GM19351 (cell line): ENCODE measurements around the gene ITGB1.

Source experiments
- ATAC-seq: cut with Tn5 transposase; IDR thresholded peaks from one replicate; pipeline ENCODE4 v1.9.1; 2021; ENCODE audit warnings: mild to moderate bottlenecking, moderate library complexity; ENCODE audit not compliant: unreplicated experiment

Gene ITGB1

GRCh38 chr10:32955790-32956189 lies 2.2 kb downstream of the ITGB1 start:
- no peak for ATAC-seq

DNA sequence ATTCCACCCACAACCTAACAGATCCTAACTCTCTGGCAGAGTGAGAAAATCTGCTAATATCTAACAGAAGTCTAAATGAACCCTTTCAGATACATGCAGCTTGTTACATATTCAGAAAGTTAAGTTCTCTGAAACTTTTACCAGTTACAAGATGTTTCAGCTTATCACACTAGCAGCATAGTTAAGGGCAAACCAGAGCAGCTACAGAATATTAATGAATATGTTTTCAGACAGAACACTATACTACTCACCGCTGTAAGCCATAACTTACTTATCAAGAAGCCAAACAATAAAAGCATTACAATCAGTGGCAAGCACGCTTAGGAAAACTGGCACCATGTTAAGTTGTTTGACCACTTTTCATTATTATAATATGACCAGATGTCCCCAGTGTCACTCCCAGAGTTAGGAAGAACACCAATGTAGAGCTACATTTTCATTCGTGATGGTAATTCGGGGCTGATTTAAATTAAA lies 2.7 kb downstream of the ITGB1 start:
- no peak for ATAC-seq

- ATAC-seq, result no peak
Observed at GRCh38 chr10:32954545-32955298, 3.3 kb downstream of the ITGB1 start.

DNA sequence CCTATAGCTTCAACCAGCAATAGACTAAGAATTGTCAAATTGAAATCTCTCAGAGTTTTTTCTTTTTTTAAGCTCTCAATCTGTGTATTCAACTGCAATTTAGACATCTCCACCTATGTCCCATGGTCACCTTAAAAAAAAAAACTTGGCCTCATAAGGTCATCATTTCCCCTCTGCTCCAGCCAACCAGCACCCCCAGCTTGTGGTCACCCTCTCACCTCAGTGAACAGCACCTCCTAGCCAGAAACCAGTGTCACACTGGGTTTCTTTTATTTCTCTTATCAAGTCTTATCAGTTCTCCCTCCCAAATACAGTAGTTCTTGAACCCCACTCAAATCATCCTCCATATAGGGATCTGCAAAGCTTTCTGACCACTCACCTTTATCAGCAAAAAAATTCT lies 4.0 kb downstream of the ITGB1 start:
- ATAC-seq, result no peak

DNA sequence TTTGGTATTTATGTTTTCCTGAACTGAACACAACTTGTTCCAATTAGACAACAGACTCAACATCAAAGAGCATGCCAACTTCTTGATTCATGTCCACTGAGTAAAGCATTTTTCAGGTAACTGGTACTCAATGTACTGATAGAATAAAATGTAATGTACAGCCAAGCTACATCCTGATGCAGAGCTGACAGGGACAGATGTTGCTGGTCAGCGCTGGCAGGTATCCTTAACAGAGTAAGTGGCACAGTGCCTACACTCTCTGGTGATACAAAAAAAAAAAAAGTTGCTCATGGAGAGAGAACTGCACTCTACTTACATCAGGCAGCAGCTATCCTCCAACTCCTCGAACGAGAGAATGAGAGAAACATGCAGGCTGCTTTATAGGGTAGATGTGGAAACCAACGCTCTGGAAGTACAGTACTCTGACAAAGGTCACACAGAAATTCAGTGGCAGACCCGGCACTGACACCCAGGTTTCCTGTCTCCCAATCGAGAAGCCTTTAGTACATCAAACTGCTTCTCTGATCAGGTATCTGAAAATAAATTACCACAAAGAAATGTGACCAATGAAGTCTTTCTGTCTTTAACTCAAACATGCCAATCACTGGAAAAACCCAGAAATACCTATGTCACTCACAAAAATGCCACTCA lies 4.6 kb downstream of the ITGB1 start:
- no peak for ATAC-seq

- no peak for ATAC-seq
Observed at GRCh38 chr10:32952541-32953276, 5.3 kb downstream of the ITGB1 start.

DNA sequence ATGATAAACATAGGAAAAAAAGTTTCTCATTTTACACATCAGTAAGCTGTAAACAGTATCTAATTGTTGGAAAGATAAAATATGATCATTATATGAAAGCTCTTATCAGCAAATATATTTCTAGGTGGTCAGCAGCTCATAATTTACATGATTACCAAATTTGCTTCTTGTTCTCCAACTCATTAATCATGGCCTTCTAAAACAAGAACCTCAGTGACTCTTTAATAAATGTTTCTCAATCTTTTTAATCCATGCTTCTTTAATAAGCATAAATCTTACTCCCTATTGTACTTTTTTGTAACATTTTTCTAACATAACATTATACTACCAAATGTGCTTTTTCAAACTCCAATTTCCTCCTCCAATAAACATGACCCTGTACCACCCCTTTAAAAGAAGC lies 5.9 kb downstream of the ITGB1 start:
- no peak for ATAC-seq

DNA sequence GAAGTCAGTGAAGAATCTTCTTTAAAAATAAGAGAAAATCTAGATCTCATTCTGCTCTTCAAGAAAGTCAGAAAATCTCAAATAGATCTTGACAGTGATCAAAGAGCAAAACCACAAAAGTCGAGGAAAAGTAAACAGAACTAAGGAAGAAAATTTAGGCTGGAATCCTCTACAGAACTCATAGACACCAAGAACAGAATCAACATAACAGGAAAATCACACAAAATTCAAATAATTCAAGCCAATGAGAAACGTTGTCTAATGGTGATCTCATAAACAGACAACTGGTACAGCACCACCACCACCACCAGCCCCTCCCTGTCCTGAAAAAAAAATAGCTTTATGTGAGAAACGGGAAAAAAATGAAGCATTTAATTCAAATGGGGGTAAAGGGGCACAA lies 6.9 kb downstream of the ITGB1 start:
- ATAC-seq, result no peak

- no peak for ATAC-seq
Observed at GRCh38 chr10:32950591-32951108, 7.4 kb downstream of the ITGB1 start.

DNA sequence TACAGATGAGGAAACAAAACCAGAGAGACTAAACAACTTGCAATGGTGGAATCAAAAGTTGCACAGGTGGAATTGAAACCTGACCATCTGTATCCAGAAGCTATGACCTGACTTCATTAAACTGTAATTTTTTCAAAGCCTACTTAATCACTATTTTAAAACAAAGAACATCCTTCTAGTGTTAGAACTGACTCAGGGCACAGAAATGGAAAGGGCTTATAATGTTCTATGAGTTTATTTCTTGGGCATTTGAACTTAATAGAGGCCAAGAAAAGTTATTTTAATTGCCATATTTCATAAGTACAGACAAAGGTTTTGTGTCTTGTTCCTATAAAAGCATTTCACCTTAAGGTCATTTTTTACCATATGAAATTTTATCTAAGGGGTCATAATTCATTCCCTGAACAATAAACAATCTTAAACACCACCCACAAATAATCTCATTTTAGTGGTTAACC lies 8.8 kb downstream of the ITGB1 start:
- no peak for ATAC-seq

DNA sequence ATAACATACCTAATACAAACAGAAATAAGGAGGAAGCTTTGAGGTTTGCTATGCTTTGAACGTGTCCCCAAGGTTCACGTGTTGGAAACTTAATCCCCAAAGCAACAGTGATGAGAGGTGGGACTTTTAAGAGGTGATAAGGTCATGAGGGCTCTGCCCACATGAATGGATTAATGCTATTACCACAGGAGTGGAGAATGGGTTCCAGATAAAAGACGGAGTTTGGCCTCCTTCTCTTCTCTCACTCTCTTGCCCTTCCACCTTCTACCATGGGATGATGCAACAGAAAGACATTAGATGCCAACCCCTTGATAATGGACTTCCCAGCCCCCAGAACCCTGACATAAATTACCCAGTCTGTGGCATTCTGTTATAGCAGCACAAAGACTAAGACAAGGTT lies 9.6 kb downstream of the ITGB1 start:
- ATAC-seq, result no peak

- no peak for ATAC-seq
Observed at GRCh38 chr10:32947586-32947985, 10.4 kb downstream of the ITGB1 start.

DNA sequence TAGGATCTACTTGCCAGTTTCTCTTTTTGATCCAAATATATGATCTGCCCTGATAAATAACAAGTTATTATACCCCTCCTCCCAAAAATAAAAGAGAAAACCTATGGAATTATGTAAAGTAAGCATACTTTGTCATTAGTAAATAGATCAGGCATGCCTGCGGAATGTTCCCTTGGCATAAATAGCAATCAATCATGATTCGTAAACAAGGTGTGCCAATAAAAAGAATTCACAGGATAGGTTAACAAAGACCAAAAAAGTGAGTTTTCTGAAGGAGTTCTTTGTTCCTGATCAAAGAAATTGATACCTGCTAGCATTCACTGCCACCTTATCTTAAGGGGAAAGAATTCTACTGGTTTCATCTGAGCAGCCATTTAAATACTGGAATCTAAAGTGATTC lies 11.9 kb downstream of the ITGB1 start:
- ATAC-seq, result no peak

GRCh38 chr10:32943854-32944661 lies 14.0 kb downstream of the ITGB1 start:
- ATAC-seq, result no peak

DNA sequence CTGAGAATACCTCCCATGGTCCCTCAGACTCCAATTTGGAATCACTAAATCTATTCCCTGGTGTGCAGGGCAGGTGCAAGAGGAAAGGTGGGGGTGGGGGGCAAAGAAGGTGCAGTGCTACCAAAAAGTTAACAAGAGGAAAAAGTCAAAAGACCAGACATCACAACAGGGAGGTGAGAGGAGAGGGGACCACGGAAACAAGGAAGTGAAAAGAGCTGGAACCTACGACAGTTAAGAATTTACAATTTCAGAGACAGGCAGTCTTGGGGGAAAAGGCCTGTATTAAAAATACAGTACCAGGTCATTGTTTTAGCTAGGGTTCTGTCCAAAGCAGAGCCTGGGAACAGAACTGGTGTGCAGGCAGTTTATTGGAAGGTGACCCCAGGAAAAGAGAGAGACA lies 14.6 kb downstream of the ITGB1 start:
- ATAC-seq, result peak; percentile 73

DNA sequence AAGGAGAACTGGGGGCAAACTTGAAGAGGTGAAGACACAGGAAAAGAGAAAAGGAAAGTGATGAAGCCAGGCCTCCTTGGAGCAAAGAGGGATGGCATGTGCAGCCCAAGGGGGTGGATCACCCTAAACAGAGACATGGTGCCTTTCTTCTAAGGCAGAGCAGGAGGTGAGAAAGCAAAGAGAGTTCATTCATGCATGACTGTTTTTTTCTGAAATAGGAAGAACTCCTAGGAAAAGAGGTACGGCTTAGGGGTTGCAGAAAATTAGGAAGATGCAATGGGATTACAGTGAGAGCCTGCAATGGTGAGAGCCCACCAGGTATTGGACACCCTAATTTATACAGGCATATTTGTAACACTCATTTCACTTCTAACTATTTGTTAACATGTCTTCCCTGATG lies 15.9 kb downstream of the ITGB1 start:
- no peak for ATAC-seq

- ATAC-seq, result no peak
Observed at GRCh38 chr10:32941357-32941756, 16.7 kb downstream of the ITGB1 start.

DNA sequence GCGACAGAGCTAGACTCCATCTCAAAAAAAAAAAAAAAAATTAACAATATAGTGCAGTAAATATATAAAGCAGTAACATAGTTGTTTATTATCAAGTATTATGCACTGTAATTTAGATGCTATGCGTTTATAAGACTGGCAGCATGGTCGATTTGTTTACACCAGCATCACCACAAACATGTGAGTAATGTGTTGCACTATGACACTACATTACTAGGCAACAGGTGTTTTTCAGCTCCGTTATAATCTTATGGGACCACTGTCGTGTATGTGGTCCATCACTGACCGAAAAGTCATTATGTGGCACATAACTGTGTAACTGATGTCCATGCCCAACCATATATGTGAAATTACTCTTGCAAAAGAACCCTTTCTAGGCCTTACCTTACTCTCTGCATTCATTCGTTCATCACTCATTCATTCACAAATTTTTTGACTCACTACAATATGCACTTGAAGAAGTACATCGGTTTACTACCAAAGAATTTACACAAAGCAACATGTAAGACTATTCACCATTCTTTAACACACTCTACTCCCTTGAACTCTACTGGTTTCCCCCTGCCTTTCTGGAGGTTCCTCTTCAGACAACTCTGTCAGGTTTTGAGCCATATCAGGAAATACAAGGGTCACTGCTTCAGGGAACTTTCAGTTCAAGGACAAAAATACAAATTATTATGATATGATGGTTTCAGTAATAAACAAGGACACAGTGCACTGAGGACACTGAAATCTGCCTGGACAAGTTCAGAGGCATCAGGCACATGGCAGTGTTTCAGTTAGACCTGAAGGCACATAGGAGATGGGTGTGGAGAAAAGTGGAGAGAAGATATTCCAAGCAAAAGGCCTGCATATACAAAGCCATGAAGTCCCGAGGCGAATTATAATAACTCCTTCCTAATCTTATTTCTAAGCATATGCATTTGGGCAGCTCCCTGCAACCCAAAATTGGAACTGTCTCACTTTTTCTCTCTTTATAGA lies 17.4 kb downstream of the ITGB1 start:
- peak; percentile 36 for ATAC-seq

DNA sequence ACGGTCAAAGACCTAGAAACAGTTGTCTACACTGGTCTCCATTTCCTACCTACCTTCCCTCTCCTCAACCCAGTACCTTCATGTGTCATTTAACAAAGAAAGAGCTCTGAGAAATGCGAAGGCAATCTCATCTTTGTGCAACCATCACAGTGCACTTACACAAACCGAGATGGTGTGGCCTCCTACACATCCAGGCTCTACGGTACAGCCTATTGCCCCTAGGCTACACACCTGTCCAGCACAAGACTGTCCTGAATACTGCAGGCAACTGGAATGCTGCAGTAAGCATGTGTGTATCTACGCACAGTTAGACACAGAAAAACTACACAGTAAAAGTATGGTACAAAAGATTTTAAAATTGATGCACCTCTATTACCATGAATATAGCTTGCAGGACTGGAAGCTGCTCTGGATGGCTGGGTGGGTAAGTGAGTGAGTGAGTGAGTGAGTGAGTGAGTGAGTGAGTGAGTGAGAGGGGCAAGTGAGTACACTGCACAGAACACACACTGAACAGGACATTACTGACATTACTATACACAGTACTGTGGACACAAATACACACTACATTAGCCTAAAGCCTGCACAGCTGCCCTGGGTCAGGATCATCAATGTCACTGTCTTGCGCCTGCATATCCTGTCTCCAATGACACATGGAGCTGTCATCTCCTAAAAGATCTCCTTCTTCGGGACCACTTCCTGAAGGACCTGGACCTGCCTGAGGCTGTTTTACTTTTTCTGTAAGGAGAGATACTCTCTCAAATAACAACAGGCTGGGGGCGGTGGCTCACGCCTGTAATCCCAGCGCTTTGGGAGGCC lies 18.5 kb downstream of the ITGB1 start:
- ATAC-seq, result no peak
